ENCODE results near the gene NRARP.

Gene NRARP

GRCh38 chr9:137251490-137252268 lies 50.4 kb downstream of the NRARP start:
- H3K4me3 ChIP-seq (ENCODE audit: low read depth, low read length) = no peak overlapping the region
- TF ChIP-seq, protein P1, sequence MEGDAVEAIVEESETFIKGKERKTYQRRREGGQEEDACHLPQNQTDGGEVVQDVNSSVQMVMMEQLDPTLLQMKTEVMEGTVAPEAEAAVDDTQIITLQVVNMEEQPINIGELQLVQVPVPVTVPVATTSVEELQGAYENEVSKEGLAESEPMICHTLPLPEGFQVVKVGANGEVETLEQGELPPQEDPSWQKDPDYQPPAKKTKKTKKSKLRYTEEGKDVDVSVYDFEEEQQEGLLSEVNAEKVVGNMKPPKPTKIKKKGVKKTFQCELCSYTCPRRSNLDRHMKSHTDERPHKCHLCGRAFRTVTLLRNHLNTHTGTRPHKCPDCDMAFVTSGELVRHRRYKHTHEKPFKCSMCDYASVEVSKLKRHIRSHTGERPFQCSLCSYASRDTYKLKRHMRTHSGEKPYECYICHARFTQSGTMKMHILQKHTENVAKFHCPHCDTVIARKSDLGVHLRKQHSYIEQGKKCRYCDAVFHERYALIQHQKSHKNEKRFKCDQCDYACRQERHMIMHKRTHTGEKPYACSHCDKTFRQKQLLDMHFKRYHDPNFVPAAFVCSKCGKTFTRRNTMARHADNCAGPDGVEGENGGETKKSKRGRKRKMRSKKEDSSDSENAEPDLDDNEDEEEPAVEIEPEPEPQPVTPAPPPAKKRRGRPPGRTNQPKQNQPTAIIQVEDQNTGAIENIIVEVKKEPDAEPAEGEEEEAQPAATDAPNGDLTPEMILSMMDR (conservative IDR thresholded peaks at IDR 0.05; ENCODE audit: low read depth, low read length) = no peak
- no peak for DNase-seq (ENCODE audit: low read depth)

DNA sequence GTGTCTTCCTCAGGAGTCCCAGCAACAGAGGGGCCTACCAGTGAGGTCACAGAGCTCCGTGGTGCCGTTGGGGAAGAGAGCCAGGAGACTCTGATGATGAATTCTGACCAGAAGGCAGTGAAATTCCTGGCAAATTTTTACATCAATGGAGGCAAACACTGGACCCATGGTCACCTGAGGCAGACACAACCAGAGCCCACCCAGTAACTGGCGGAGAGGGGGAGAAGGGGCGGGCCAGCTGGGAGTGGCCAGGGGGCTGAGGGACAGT lies 50.9 kb downstream of the NRARP start, which contains the start of gene STPG3:
Gene STPG3, plus strand, starts transcription at position 93 of the 268 bp plus-strand sequence. Its CDS starts 1 bp downstream, at position 94.
- no peak within 1 kb of the TSS for H3K4me3 ChIP-seq (ENCODE audit: low read depth, low read length)
- no peak for DNase-seq (ENCODE audit: low read depth)
- TF ChIP-seq, protein P1 (conservative IDR thresholded peaks at IDR 0.05; ENCODE audit: low read depth, low read length) = no peak

- TF ChIP-seq, protein P1 (conservative IDR thresholded peaks at IDR 0.05; ENCODE audit: low read depth, low read length) = no peak
- no peak overlapping the region for H3K4me3 ChIP-seq (ENCODE audit: low read depth, low read length)
- DNase-seq (ENCODE audit: low read depth) = no peak
Observed at GRCh38 chr9:137250329-137251193, 51.5 kb downstream of the NRARP start.

All from choroid plexus epithelial cell (primary cell).